ENCODE measurements around the gene CREB3.

Gene CREB3

DNA sequence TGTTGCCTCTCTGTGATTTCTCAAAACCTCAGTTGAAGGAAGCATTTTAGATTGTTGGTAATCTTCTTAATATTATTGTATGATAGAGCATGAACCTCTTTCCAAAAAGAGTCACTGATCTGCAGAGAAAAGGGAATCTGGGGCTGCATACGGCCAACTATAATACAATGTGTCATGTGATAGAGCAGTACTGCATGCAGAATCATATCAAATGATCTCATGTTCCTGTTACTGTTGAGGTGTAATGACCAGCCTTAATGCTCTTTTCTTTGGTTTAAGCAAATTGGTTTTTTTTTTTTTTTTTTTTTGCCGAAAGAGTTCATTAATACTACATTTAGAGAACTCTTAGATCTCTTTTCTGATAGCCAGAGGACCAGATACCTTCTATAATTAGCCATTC lies 34.5 kb downstream of the CREB3 start:
- no peak overlapping the region for H4K8ac ChIP-seq (ENCODE audit: low read depth, low read length)
- H3K23ac ChIP-seq (ENCODE audit: low read length) = no peak overlapping the region
- H3K9me3 ChIP-seq (ENCODE audit: insufficient read depth, low read depth, low read length) = no peaks in the 10 kb centered on the region
- no peaks in the 10 kb centered on the region for H3K27me3 ChIP-seq (ENCODE audit: insufficient read depth, low read length)
- peaks cover 0 to 2% of the 10 kb centered on the region in 2 experiments for H3K4me1 ChIP-seq (ENCODE audit: control insufficient read depth in 1 of 2, insufficient read depth in 2 of 2, low read length in 2 of 2)
- H3K79me2 ChIP-seq (ENCODE audit: control insufficient read depth, insufficient read depth, low read length, poor library complexity) = no peaks in the 10 kb centered on the region
- no peak overlapping the region for H3K4me2 ChIP-seq (ENCODE audit: low read length)
- no peak for DNase-seq
- H2AK5ac ChIP-seq (ENCODE audit: low read length) = no peak overlapping the region
- H4K12ac ChIP-seq (ENCODE audit: low read depth, low read length) = no peak overlapping the region
- no peak overlapping the region for H2BK12ac ChIP-seq (ENCODE audit: low read length)
- H3K14ac ChIP-seq (ENCODE audit: low read length) = no peak overlapping the region
- no peak overlapping the region for H3K27ac ChIP-seq (ENCODE audit: low read depth, low read length)
- no peak overlapping the region for H3K9ac ChIP-seq (ENCODE audit: low read length)
- no peak overlapping the region for H2BK120ac ChIP-seq (ENCODE audit: insufficient read depth, low read length, poor library complexity)
- H4K91ac ChIP-seq (ENCODE audit: low read depth, low read length) = no peak overlapping the region
- no peak overlapping the region for H3K18ac ChIP-seq (ENCODE audit: low read length)
- no peaks in the 10 kb centered on the region for H3K79me1 ChIP-seq (ENCODE audit: low read length)
- no CpG with 5 or more reads among the region's 2 CpGs for WGBS (ENCODE audit: extremely low coverage, insufficient coverage, insufficient read length)
- H2BK5ac ChIP-seq (ENCODE audit: low read depth, low read length, poor library complexity) = no peak overlapping the region
- no peaks in the 10 kb centered on the region for H3K36me3 ChIP-seq (ENCODE audit: control insufficient read depth in 1 of 2, insufficient read depth in 2 of 2, low read length in 2 of 2)
- H2AFZ ChIP-seq (ENCODE audit: insufficient read depth, low read length, poor library complexity) = no peak overlapping the region
- H3K4ac ChIP-seq (ENCODE audit: low read depth, low read length) = no peak overlapping the region
- no peak overlapping the region for H3K4me3 ChIP-seq (ENCODE audit: low read depth, low read length)

GRCh38 chr9:35767458-35767857 lies 35.0 kb downstream of the CREB3 start:
- no peak overlapping the region for H4K8ac ChIP-seq (ENCODE audit: low read depth, low read length)
- no peaks in the 10 kb centered on the region for H3K79me1 ChIP-seq (ENCODE audit: low read length)
- no peak overlapping the region for H2BK5ac ChIP-seq (ENCODE audit: low read depth, low read length, poor library complexity)
- no peak overlapping the region for H3K27ac ChIP-seq (ENCODE audit: low read depth, low read length)
- H3K4me2 ChIP-seq (ENCODE audit: low read length) = no peak overlapping the region
- no peak overlapping the region for H4K91ac ChIP-seq (ENCODE audit: low read depth, low read length)
- no peaks in the 10 kb centered on the region for H3K27me3 ChIP-seq (ENCODE audit: insufficient read depth, low read length)
- H3K14ac ChIP-seq (ENCODE audit: low read length) = no peak overlapping the region
- DNase-seq = no peak
- no peak overlapping the region for H3K18ac ChIP-seq (ENCODE audit: low read length)
- H3K79me2 ChIP-seq (ENCODE audit: control insufficient read depth, insufficient read depth, low read length, poor library complexity) = no peaks in the 10 kb centered on the region
- H3K4ac ChIP-seq (ENCODE audit: low read depth, low read length) = no peak overlapping the region
- no CpG with 5 or more reads among the region's 1 CpG for WGBS (ENCODE audit: extremely low coverage, insufficient coverage, insufficient read length)
- no peak overlapping the region for H4K12ac ChIP-seq (ENCODE audit: low read depth, low read length)
- no peak overlapping the region for H2AFZ ChIP-seq (ENCODE audit: insufficient read depth, low read length, poor library complexity)
- no peak overlapping the region for H2BK12ac ChIP-seq (ENCODE audit: low read length)
- no peak overlapping the region for H2AK5ac ChIP-seq (ENCODE audit: low read length)
- no peaks in the 10 kb centered on the region for H3K36me3 ChIP-seq (ENCODE audit: control insufficient read depth in 1 of 2, insufficient read depth in 2 of 2, low read length in 2 of 2)
- peaks cover 0 to 2% of the 10 kb centered on the region in 2 experiments for H3K4me1 ChIP-seq (ENCODE audit: control insufficient read depth in 1 of 2, insufficient read depth in 2 of 2, low read length in 2 of 2)
- H3K9ac ChIP-seq (ENCODE audit: low read length) = no peak overlapping the region
- H3K23ac ChIP-seq (ENCODE audit: low read length) = no peak overlapping the region
- H2BK120ac ChIP-seq (ENCODE audit: insufficient read depth, low read length, poor library complexity) = no peak overlapping the region
- H3K9me3 ChIP-seq (ENCODE audit: insufficient read depth, low read depth, low read length) = no peaks in the 10 kb centered on the region
- H3K4me3 ChIP-seq (ENCODE audit: low read depth, low read length) = no peak overlapping the region

DNA sequence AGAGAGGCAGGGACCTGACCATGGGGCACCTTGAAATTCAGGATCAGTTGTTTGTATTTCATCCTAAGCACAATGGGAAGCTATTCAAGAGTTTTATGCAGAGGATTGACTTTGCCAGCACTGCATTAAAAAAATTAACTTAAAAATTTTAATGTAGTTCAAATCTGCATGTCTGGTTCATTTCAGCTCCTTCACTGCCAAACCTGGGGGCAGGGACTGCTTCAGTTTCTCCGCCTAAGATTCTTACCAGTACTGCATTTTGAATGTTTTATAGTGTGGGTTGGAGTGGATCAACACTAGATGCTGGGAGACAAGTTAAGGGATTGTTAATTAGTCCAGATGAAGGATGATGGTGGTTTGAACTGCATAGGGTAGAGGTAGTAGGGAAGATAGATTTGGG lies 37.3 kb downstream of the CREB3 start:
- Histone ChIP-seq H3K4me1 (ENCODE audit: control insufficient read depth in 1 of 2, insufficient read depth in 2 of 2, low read length in 2 of 2) (peaks cover 0 to 2% of the 10 kb centered on the region in 2 experiments), H3K14ac (ENCODE audit: low read length) (no peak overlapping the region), H3K27me3 (ENCODE audit: insufficient read depth, low read length) (no peaks in the 10 kb centered on the region), H2BK12ac (ENCODE audit: low read length) (no peak overlapping the region), H4K12ac (ENCODE audit: low read depth, low read length) (no peak overlapping the region), H3K27ac (ENCODE audit: low read depth, low read length) (no peak overlapping the region), H3K36me3 (ENCODE audit: control insufficient read depth in 1 of 2, insufficient read depth in 2 of 2, low read length in 2 of 2) (no peaks in the 10 kb centered on the region), H3K4ac (ENCODE audit: low read depth, low read length) (no peak overlapping the region), H3K9ac (ENCODE audit: low read length) (no peak overlapping the region), H2BK120ac (ENCODE audit: insufficient read depth, low read length, poor library complexity) (no peak overlapping the region), H3K9me3 (ENCODE audit: insufficient read depth, low read depth, low read length) (no peaks in the 10 kb centered on the region), H2BK5ac (ENCODE audit: low read depth, low read length, poor library complexity) (no peak overlapping the region), H2AK5ac (ENCODE audit: low read length) (no peak overlapping the region), H4K91ac (ENCODE audit: low read depth, low read length) (no peak overlapping the region), H3K4me3 (ENCODE audit: low read depth, low read length) (no peak overlapping the region), H3K23ac (ENCODE audit: low read length) (no peak overlapping the region), H3K18ac (ENCODE audit: low read length) (no peak overlapping the region), H4K8ac (ENCODE audit: low read depth, low read length) (no peak overlapping the region), H3K4me2 (ENCODE audit: low read length) (no peak overlapping the region), H3K79me2 (ENCODE audit: control insufficient read depth, insufficient read depth, low read length, poor library complexity) (peaks cover 2% of the 10 kb centered on the region), H2AFZ (ENCODE audit: insufficient read depth, low read length, poor library complexity) (no peak overlapping the region), H3K79me1 (ENCODE audit: low read length) (no peaks in the 10 kb centered on the region)
- no CpG with 5 or more reads among the region's 1 CpG for WGBS (ENCODE audit: extremely low coverage, insufficient coverage, insufficient read length)
- DNase-seq = no peak

GRCh38 chr9:35771075-35771433 lies 38.6 kb downstream of the CREB3 start:
- no CpG with 5 or more reads among the region's 4 CpGs for WGBS (ENCODE audit: extremely low coverage, insufficient coverage, insufficient read length)
- no peaks in the 10 kb centered on the region for H3K27me3 ChIP-seq (ENCODE audit: insufficient read depth, low read length)
- H4K91ac ChIP-seq (ENCODE audit: low read depth, low read length) = no peak overlapping the region

More at GRCh38 chr9:35771075-35771433, 38.6 kb downstream of the CREB3 start:
- H3K79me1 ChIP-seq (ENCODE audit: low read length) = no peaks in the 10 kb centered on the region
- no peaks in the 10 kb centered on the region for H3K9me3 ChIP-seq (ENCODE audit: insufficient read depth, low read depth, low read length)
- no peak overlapping the region for H3K18ac ChIP-seq (ENCODE audit: low read length)
- H3K36me3 ChIP-seq (ENCODE audit: control insufficient read depth in 1 of 2, insufficient read depth in 2 of 2, low read length in 2 of 2) = no peaks in the 10 kb centered on the region
- H2AFZ ChIP-seq (ENCODE audit: insufficient read depth, low read length, poor library complexity) = no peak overlapping the region
- no peak overlapping the region for H2AK5ac ChIP-seq (ENCODE audit: low read length)
- no peak overlapping the region for H2BK12ac ChIP-seq (ENCODE audit: low read length)
- no peak overlapping the region for H3K27ac ChIP-seq (ENCODE audit: low read depth, low read length)
- H4K12ac ChIP-seq (ENCODE audit: low read depth, low read length) = no peak overlapping the region
- no peak overlapping the region for H4K8ac ChIP-seq (ENCODE audit: low read depth, low read length)
- peaks cover 0 to 4% of the 10 kb centered on the region in 2 experiments for H3K4me1 ChIP-seq (ENCODE audit: control insufficient read depth in 1 of 2, insufficient read depth in 2 of 2, low read length in 2 of 2)
- no peak overlapping the region for H3K4me2 ChIP-seq (ENCODE audit: low read length)
- no peak overlapping the region for H3K14ac ChIP-seq (ENCODE audit: low read length)
- DNase-seq = no peak
- no peak overlapping the region for H3K4ac ChIP-seq (ENCODE audit: low read depth, low read length)
- H3K23ac ChIP-seq (ENCODE audit: low read length) = no peak overlapping the region
- H2BK5ac ChIP-seq (ENCODE audit: low read depth, low read length, poor library complexity) = no peak overlapping the region
- no peak overlapping the region for H2BK120ac ChIP-seq (ENCODE audit: insufficient read depth, low read length, poor library complexity)
- H3K79me2 ChIP-seq (ENCODE audit: control insufficient read depth, insufficient read depth, low read length, poor library complexity) = peaks cover 2% of the 10 kb centered on the region
- H3K4me3 ChIP-seq (ENCODE audit: low read depth, low read length) = no peak overlapping the region
- H3K9ac ChIP-seq (ENCODE audit: low read length) = no peak overlapping the region

Measured in trophoblast cell (in vitro differentiated cells and primary cell).